ENCODE results near the gene RIN3. TPM values are rescaled to one million over a fixed set of nuclear protein-coding genes. Genes with fewer than 3 reads are reported as not detected.

Gene RIN3
- polyA plus RNA-seq, 3 donors, result 6.3 to 8.4 (median 7.9) TPM

DNA sequence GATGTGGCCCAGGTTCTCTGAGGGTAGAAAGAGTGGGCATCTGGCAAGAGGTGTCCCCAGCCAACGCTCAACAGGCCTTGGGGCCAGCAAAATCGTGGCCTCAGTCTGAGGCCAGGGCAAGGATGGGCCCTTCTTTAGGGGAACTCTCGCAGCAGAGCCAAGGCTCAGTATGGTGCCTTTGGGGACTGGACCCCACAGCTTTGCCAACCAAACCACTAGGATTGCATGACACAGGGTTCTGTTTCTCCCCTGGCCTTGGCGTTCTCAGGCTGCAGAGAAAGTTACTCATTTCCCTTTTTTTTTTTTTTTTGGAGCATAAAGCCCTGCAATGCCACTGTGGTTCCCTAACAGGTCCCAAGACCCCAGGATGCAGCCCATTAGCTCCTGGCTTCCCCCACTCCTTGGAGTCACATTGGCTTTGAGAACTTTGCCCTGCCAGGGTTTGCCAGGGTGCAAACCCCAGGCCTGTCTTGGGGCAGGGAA is 134.3 kb downstream of the RIN3 start:
- no peak for DNase-seq (ENCODE audit: extremely low read depth in 1 of 11, low read depth in 9 of 11, low spot score in 4 of 11)

DNA sequence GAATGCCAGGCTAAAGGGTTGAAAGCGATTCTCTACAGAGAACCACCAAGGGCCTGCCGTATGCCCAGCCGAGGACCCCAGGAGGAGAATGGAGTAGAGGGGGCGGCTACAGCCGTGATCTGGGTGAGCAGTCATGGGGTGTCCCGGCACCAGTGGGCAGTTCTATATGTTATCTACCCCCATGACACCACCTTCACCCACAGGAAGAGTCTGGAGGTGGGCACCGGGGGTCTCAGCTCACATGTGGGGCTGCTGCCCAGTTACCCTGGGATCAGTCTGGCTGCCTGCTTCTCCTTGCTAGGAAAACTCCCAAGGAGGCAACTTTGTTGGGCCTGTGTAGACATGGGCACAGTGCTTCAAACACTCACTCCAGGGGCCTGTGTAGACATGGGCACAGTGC is 135.5 kb downstream of the RIN3 start:
- no peak for DNase-seq (ENCODE audit: extremely low read depth in 1 of 11, low read depth in 9 of 11, low spot score in 4 of 11)

DNA sequence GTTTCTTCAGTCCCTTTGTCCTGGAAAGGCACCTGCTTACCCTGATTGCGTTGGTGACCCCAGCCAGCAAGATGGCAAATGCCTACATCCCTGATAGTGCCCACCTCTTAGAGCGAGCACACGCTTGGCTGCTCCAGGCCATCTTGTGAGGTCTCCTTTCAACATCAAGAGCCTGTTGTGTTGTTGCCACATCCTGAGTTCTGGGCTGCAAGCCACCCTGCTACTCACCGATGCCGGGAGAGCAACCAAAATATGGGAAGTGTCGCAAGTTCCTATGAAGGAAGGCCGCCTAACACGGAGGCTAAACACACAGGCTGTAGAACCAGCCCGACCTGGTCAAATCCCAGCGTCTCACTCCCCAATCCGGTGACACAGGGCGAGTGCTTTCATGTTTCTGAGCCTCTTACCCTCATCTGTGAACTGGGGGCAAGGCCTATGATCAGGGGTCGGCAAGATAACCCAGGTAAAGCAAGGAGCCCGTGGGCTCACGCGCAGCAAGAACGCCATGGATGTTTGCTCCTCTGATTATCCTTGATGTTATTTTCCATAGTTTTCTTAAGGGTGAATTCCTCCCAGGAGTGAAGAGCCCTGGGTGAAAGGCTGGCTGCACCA is 136.5 kb downstream of the RIN3 start:
- no peak for DNase-seq (ENCODE audit: extremely low read depth in 1 of 11, low read depth in 9 of 11, low spot score in 4 of 11)

DNA sequence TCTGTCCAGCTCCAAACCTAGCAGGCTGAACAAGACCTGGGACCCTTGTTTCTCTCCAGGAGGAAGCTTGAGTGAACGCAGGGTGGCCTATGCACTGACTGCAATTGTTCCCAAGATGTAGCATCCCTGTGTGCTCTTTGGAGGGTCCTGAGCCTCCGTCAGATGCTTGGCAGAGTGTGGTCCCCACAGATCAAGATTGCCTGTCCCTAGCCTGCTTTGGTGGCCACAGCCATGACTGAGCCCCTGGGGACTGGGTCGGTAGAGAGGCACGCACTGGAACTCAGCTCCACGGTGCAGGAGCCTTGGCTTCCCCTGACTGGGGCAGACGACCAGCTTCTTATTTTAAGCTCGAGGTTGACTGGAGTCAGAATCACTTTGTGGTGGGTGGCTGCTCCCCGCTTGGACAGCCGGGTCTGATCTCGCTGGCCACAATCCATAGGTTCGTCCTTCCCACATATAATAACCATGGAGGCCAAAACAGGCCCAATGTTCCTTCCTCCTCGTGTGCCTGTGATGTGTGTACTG is 137.1 kb downstream of the RIN3 start:
- DNase-seq (ENCODE audit: extremely low read depth in 1 of 11, low read depth in 9 of 11, low spot score in 4 of 11), result no peak

DNA sequence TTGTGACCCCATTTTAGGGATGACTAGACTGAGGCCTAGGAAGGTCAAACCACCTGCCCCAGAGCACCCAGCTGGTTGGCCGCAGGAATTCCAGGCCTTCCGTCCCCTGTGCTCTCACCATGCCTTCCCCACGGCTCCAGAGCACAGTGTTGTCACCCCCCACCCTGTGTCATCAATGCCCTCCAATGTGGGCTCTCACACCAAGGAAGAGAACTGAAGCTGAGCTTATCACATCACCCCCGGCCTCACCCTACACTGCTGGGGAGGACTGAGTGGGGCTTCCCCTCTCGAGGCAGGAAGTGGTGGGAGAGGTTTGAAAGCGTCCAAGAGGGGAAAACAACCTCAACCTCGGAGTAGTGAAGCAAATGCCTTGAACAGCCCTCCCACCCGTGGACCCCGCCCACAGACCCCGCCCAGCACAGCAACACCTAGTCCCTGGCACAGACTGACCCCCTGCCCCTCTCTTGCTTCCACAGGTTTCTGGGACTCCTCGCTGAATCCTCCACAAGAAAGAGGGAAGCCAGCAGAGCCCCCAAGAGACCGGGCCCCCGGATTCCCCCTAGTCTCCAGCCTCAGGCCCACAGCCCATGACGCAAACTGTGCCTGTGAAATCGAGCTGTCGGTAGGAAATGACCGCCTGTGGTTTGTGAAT is 137.7 kb downstream of the RIN3 start:
- DNase-seq (ENCODE audit: extremely low read depth in 1 of 11, low read depth in 9 of 11, low spot score in 4 of 11), result no peak

DNA sequence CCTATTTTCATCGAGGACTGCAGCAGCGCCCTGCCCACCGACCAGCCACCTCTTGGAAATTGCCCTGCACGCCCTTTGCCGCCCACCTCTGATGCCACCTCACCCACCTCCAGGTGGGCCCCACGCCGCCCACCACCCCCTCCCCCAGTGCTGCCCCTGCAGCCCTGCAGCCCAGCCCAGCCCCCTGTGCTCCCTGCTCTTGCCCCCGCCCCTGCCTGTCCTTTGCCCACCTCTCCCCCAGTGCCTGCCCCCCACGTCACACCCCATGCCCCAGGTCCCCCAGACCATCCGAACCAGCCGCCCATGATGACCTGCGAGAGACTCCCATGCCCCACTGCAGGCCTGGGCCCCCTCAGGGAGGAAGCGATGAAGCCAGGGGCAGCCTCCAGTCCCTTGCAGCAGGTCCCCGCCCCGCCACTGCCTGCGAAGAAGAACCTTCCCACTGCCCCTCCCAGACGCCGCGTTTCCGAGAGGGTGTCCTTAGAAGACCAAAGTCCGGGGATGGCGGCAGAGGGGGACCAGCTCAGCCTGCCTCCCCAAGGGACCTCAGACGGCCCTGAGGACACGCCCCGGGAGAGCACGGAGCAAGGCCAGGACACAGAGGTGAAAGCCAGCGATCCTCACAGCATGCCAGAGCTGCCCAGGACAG is 138.3 kb downstream of the RIN3 start:
- DNase-seq (ENCODE audit: extremely low read depth in 1 of 11, low read depth in 9 of 11, low spot score in 4 of 11), result peak in 1 of 11 donors; percentile 11

DNA sequence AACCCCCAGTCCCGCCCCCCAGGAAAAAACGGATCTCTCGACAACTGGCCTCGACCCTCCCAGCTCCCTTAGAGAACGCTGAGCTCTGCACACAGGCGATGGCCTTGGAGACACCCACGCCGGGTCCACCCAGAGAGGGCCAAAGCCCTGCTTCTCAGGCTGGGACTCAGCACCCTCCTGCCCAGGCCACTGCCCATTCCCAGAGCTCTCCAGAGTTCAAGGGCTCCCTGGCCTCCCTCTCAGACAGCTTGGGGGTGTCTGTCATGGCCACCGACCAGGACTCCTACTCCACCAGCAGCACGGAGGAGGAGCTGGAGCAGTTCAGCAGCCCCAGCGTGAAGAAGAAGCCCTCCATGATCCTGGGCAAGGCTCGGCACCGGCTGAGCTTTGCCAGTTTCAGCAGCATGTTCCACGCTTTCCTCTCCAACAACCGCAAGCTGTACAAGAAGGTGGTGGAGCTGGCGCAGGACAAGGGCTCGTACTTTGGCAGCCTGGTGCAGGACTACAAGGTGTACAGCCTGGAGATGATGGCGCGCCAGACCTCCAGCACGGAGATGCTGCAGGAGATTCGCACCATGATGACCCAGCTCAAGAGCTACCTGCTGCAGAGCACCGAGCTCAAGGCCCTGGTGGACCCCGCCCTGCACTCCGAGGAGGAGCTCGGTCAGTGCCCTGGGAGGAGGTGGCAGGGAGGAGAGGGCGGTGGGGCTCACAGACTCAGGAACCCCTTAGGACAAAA is 139.0 kb downstream of the RIN3 start:
- no peak for DNase-seq (ENCODE audit: extremely low read depth in 1 of 11, low read depth in 9 of 11, low spot score in 4 of 11)

DNA sequence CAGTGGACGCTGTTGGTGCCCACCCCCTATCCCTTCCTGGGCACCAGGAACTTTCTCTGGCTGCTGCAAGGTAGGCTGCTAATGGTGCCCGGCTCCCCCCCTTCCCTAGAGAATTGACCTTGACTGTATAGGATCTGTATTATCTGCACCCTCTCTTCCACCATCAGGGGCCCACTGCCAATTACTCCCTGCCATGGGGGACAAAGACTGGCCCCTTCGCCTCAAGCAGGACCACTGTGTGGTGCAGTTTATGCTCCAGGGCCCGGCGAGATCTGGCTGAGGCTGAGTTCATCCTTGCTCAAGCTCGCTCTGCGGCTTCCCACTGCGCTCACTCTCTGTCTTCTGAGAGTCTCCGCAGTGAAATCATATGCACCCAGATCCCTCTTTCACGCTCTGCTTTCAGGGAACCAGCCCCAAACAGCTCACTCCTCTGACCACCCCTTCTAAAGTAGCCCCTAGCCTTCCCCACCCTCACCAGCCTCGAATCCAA is 139.6 kb downstream of the RIN3 start:
- DNase-seq (ENCODE audit: extremely low read depth in 1 of 11, low read depth in 9 of 11, low spot score in 4 of 11), result no peak

DNA sequence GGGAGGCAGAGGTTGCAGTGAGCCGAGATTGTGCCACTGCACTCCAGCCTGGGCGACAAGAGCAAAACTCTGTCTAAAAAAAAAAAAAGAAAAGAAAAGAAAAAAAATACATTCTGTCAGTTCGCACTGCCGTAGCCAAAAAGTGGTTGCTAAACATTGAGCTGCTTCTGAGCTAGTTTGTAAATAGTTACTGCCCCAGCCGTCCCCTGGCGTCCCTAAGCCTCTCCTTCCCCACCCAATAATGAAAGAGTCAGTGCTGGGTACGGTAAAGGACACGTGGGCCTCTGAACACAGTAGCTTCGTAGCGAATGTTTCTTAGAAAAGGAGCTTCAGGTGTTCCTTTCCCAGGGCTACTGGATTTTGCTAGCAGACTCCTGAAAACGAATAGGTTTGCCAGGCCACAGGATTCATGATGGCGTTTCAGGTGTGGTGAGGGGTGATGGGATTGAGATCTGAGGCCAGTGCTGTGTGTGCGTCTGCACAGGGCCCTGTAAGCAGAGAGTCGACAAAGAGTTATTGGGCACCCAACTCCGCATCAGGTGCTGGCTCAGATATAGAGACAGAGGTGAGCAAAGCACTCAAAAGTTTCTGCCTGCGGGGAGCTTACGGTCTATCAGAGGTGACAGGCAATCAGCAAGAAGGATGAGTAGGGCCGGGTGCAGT is 140.8 kb downstream of the RIN3 start:
- DNase-seq (ENCODE audit: extremely low read depth in 1 of 11, low read depth in 9 of 11, low spot score in 4 of 11), result no peak

DNA sequence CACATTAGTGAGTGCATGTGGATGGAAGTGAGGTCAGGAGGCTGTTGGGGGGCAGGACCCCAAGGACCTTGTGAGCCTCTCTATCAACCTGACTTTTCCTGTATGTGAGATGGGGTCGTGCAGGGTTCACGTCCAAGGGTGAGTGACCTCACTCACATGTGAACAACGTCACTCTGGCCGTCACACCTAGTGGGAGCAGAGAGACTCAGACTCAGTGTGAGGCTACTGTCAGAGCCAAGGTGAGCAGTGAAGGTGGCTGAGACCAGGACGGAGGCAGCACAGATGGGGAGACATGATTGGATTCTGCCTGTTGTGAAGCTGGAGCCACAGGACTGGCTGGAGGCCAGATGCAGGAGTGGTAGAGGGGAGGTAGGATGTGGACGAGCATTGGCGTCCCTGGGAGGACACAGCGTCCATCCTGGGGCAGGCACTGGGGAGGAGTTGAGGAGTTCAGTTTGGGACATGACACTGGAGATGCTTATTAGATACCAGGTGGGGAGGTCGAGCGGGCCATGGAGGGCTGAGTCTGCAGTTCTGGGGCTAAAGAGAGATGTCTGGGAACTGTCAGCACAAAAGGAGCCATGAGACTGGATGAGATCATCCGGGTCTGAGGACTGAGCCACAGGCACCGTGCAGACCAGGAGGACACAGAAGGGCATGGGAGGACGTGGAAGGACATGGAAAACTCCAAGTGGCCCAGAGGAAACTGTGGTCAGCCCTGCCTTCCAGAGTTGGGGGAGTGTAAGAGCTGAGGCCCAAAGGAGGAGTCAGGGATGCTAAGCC is 142.0 kb downstream of the RIN3 start:
- no peak for DNase-seq (ENCODE audit: extremely low read depth in 1 of 11, low read depth in 9 of 11, low spot score in 4 of 11)

DNA sequence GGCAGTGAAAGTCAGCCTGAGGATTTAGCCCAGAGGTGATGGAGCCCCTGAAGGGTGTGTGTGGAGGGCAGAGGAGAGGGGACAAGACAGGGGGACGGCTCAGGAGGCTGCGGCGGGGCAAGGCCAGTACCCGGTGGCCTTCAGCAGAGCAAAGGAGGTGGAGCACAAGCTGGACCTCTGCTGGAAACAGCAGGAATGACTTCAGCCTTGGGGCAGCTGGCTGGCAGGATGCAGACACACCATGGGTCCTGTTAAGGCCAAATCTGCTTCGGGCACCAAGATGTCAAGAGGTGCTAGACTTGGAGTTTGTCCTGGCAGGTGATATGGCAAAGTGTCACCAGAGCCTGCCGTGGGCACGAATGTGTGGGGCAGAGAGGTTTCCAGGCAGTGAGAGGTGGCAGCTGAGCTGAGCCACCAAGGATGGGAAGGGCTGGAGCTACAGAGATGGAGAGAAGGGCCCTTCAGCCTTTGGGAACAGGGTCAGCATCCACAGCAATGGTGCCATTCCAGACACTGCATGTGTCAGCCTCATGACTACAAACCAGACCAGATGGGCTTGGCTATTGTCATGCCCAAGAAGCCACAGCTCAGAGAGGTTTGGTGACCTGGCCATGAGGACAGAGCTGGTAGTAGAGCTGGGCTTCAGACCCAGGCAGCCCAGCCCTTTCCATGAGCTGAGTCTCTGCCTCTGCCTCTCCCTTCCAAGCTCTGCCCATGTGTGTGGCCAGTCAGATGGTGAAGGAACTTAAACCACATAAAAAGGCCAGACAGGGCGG is 142.9 kb downstream of the RIN3 start:
- no peak for DNase-seq (ENCODE audit: extremely low read depth in 1 of 11, low read depth in 9 of 11, low spot score in 4 of 11)

DNA sequence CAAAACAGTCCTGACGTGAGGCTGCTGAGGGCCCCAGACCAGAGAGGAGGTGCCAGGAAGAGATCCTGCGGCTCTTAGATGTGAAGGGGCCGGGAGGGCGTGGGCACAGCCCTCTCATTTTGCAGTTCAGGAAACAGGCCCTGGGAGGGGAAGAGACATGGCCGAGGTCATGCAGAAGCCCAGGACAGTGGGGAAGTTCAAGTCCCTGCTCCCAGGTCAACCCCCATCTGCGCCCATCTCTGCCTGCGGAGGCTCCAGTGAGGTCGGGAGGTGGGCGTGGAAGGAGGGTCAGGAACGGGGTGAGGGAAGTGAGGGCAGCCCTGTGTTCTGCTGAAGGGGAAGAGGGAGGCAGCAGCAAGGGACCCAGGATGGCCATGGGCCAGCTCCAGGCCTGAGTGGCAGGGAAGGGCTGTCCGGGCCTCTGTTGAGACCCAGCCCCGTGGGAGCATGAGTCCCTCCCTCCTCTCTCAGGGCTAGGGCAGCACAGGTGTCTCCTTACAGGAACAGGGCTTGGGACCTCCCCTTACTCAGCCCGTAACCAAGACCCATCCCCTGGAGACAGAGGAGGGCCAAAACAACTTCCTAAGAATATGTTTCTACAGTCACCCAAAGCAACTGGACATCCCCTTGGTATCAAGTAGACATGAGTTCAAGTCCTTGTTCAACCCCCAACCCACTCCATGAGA is 144.0 kb downstream of the RIN3 start:
- DNase-seq (ENCODE audit: extremely low read depth in 1 of 11, low read depth in 9 of 11, low spot score in 4 of 11), result no peak

DNA sequence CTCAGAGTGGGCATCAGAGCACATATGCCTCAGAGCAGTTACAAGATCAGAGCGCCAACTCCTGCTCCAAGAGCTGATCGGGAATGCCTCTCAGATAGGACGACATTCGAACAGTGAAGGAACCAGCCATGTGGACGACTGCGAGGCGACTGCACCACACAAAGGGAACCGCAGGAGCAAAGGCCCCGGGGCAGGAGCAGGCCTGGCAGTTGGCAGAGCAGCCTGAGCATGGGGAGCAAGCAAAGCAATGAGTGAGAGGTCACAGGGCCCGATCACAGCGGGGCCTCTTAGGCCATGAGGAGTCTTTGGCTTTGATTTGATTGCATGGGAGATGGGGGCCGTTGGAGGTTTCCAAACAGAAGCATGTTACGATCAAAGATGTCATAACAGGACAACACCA is 144.6 kb downstream of the RIN3 start:
- DNase-seq (ENCODE audit: extremely low read depth in 1 of 11, low read depth in 9 of 11, low spot score in 4 of 11), result no peak

DNA sequence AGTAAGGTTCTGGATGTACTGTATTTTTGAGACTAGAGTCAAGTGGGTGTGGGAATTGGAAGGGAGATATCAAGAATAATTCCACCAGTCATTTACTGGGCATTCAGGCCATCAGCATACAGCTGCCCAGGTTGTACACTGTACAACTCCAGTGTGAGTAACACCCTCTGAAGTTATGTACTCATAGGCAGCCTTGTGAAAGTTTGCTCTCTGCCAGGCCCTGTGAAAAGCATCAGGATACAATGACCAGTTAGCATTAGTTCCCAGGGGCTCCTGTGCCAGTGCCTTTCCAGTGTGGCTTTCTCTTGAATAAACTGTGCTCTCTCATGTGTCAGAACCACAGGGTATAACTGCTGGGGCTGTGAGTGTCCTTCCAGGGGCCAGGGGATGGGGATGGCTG is 145.1 kb downstream of the RIN3 start:
- DNase-seq (ENCODE audit: extremely low read depth in 1 of 11, low read depth in 9 of 11, low spot score in 4 of 11), result no peak

DNA sequence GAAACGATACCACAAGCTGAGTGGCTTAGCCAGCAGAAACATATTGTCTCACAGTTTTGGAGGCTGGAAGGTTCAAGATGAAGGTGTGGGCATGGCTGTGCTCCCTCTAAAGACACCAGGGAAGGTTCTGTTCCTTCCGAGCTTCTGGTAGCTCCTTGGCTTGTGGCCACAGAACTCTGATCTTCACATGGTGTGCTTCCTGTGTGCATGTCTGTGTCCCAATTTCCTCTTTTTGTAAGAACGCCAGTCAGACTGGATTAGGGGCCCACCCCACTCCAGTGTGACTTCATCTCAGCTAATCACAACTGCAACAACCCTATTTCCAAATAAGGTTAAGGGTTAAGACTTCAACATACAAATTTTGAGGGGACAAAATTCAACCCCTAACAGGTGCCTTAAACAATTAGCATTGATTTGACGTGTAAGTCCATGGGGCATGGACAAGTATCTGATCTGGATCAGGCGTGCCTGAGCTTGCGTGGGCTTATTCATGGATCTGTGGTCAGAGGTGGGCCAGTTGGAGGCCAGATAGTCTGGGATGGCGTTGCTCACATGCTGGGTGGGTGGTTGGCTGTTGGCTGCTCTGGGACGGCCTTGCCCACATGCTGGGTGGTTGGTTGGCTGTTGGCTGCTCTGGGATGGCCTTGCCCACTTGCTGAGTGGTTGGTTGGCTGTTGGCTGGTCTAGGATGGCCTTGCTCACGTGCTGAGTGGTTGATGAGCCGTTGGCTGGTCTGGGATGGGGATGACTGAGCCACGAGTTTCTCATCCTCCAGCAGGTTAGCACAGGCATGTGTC is 146.4 kb downstream of the RIN3 start:
- DNase-seq (ENCODE audit: extremely low read depth in 1 of 11, low read depth in 9 of 11, low spot score in 4 of 11), result no peak

DNA sequence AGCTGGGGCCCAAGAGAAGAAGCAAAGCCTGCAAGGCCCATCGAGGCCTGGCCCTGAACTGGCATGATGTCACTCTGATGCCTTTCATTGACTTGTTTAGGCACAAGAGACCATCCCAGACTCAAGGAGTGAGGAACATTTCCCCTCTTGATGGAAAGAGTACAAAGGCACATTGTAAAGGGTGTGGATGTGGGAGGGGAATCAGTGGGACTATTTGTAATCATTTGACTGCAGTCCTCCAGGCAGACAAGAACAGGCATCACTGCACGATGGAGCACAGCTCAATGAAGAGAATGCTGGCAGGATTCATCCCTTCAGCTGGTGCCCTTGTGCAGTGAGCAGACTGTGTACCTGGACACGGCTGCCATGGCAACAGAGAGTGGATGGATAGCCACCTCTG is 147.0 kb downstream of the RIN3 start:
- DNase-seq (ENCODE audit: extremely low read depth in 1 of 11, low read depth in 9 of 11, low spot score in 4 of 11), result no peak

Data from renal cortex interstitium (tissue), 11 donors.